Measurements from ENCODE around the gene PDZD7. TPM values are rescaled to one million over a fixed set of nuclear protein-coding genes. Genes with fewer than 3 reads are reported as not detected.
"Not testable (repeated sequence)": the region's sequence is repeated elsewhere in the genome, so short reads cannot be mapped to it uniquely, and the experiment has no call there.

Gene PDZD7
- total RNA-seq, 1 experiment from 2014 or later, result 0.74 TPM

DNA sequence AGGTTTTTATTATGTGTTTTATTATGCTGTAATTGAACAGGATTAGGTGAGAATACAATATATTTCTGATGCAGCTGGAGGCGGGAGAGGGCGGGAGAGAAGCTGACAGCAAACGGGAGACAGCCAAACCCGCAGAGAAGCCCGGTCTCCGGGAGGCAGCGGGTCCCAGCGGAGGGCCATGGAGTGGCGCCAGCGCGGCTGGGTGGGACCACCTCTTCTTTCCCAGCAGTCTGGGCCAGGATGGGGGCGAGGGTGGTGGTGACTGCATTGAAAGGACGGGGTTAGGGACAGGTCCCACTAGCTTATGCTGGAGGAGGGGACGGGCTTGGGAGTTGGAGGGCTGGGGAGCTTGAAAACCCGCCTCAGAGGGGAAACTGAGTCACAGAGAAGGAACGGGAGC is 16.3 kb upstream of the PDZD7 start:
- in situ Hi-C loops (cut with HindIII; ENCODE audit: low pct_unique_long_range_greater_than_20kb, low sequenced_read_pairs), result no loop called here
- DNase-seq (ENCODE audit: low read depth, low spot score), result no peak

GRCh38 chr10:101046332-101047238 is 15.7 kb upstream of the PDZD7 start:
- in situ Hi-C loops (cut with HindIII; ENCODE audit: low pct_unique_long_range_greater_than_20kb, low sequenced_read_pairs), result no loop called here
- no peak for DNase-seq (ENCODE audit: low read depth, low spot score)

DNA sequence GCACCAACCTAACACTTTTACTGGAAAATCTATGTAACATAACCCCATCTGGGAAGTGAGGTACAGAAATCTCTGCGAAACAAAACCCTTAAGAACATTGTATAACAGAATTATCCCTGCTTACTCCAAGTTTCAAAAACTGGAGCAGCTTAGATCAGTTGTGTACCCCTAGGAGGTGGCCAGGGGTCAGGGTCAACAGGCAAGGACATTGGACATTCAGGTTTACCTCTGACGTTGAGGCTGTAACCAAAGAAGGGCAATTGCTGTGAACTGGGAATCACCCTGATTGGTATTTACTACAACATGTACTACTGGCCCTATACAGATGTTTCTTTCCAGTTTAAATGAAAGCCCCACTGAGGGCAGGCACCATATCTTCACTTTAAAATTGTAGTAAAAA is 13.2 kb upstream of the PDZD7 start:
- DNase-seq (ENCODE audit: low read depth, low spot score), result no peak
- in situ Hi-C loops (cut with HindIII; ENCODE audit: low pct_unique_long_range_greater_than_20kb, low sequenced_read_pairs), result no loop called here

GRCh38 chr10:101043363-101043707 is 12.4 kb upstream of the PDZD7 start:
- in situ Hi-C loops (cut with HindIII; ENCODE audit: low pct_unique_long_range_greater_than_20kb, low sequenced_read_pairs), result no loop called here
- no peak for DNase-seq (ENCODE audit: low read depth, low spot score)

DNA sequence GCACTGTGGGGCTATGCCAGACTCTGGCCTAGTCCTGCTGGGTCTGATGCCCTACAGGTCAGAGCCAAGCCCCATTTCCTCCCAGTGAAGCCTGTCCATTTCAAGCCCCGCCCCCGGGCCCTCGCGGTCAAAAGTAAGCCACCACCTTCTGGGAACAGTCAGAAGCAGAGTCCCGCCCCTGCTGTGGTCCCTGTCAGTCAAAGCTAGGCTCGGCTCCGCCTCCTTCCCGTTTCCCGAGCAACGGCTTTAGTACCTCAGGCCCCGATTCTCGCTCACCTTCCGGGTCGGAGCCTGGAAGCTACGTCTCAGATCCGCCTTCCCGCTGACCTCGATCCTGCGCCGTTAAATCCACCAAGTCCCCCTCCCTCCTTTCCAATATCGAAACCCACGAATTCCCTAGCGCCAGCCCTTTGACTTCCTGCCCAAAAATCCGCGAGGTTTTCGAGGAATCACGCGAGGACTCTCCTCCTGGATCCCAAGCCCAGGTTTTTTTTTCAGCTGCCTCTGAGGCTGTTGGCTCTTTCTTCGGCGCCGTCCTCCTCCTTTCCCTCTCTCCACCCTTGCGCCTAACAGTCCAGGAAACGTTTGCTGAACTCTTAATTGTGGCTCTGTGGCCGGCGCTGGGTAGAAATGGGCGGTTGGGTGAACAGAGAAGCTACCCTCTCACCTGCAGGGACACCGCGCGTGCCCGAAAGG is 11.9 kb upstream of the PDZD7 start:
- in situ Hi-C loops (cut with HindIII; ENCODE audit: low pct_unique_long_range_greater_than_20kb, low sequenced_read_pairs), result no loop called here
- peak; percentile 96 for DNase-seq (ENCODE audit: low read depth, low spot score)

- in situ Hi-C loops (cut with HindIII; ENCODE audit: low pct_unique_long_range_greater_than_20kb, low sequenced_read_pairs), result no loop called here
- DNase-seq (ENCODE audit: low read depth, low spot score), result no peak
These were observed 11.2 kb upstream of the PDZD7 start for GRCh38 chr10:101042118-101042517.

DNA sequence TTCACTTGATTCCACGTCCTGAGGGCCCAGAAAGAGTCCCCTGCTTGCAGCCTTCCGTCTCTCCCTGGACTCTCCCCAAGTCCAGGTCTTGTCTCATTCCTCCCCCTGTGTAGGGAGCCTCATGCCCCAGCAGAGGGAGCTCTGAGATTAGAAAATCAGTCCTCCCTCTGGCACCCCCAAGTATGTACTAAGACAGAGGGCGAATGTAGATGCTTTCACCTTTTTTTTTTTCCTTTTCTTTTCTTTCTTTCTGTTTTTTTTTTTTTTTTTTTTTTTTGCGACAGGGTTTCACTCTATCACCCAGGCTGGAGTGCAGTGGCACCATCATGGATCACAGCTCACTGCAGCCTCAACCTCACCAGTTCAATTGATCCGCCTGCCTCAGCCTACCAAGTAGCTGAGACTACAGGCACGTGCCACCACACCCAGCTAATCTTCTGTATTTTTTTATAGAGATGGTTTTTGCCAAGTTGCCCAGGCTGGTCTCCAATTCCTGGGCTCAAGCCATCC is 10.4 kb upstream of the PDZD7 start:
- in situ Hi-C loops (cut with HindIII; ENCODE audit: low pct_unique_long_range_greater_than_20kb, low sequenced_read_pairs), result no loop called here
- peak; percentile 81 for DNase-seq (ENCODE audit: low read depth, low spot score)

DNA sequence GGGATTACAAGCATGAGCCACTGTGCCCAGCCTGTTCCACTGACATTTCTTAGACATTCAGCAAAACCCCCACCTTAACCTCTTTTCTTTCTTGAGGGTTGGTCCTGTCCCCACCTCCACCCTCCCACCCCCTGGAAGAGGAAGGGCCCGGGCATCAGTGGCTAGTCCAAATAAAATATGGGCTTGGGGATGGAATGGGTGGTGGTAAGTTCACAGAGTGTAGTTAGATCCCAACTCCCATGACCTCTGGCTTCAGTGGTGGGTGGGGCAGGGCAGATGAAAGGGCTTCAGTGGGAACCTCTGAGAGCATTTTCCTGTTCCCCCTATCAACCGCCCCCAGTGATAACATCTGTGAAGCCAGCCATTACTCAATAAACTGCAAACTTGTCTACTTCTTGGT is 9.9 kb upstream of the PDZD7 start:
- in situ Hi-C loops (cut with HindIII; ENCODE audit: low pct_unique_long_range_greater_than_20kb, low sequenced_read_pairs), result no loop called here
- DNase-seq (ENCODE audit: low read depth, low spot score), result no peak

- DNase-seq (ENCODE audit: low read depth, low spot score), result peak; percentile 86
- in situ Hi-C loops (cut with HindIII; ENCODE audit: low pct_unique_long_range_greater_than_20kb, low sequenced_read_pairs), result no loop called here
These were observed 9.1 kb upstream of the PDZD7 start for GRCh38 chr10:101040061-101040460.

DNA sequence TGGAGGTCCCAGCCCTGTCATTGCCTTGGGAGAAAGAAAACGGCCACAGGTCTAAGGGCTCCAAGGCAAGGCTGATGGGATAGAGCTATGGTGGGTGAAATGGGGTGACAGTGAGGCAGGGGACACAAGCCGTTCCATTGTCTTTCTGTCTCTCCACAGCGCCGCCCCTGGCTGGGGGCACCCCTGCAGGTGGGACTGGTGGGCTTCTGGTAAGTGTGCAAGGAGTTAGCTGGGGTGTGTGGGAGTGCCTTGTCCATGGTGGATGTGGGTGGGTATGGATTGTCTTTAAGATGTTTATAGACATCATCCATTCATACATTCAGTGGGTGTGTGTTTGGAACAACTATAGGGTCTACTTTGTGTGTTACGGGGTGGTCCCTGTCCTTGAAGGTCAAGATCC is 7.6 kb upstream of the PDZD7 start:
- no peak for DNase-seq (ENCODE audit: low read depth, low spot score)
- in situ Hi-C loops (cut with HindIII; ENCODE audit: low pct_unique_long_range_greater_than_20kb, low sequenced_read_pairs), result no loop called here

DNA sequence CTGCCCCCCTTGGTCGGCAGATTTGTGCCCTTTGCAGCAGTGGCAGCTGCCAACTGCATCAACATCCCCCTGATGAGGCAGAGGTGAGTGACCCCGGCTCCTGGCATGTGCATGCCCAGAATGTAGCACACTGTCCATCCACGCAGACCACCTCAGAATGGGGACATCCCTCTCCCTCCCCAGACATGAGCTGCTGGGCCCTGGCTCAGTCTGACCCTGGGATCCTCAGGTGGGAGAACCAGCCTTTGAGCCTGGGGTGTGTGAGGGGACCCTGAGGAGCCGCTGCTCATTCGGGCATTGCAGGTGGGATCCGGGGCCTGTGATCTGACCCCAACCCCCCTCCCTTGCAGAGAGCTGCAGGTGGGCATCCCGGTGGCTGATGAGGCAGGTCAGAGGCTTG is 5.8 kb upstream of the PDZD7 start:
- in situ Hi-C loops (cut with HindIII; ENCODE audit: low pct_unique_long_range_greater_than_20kb, low sequenced_read_pairs), result no loop called here
- DNase-seq (ENCODE audit: low read depth, low spot score), result no peak

DNA sequence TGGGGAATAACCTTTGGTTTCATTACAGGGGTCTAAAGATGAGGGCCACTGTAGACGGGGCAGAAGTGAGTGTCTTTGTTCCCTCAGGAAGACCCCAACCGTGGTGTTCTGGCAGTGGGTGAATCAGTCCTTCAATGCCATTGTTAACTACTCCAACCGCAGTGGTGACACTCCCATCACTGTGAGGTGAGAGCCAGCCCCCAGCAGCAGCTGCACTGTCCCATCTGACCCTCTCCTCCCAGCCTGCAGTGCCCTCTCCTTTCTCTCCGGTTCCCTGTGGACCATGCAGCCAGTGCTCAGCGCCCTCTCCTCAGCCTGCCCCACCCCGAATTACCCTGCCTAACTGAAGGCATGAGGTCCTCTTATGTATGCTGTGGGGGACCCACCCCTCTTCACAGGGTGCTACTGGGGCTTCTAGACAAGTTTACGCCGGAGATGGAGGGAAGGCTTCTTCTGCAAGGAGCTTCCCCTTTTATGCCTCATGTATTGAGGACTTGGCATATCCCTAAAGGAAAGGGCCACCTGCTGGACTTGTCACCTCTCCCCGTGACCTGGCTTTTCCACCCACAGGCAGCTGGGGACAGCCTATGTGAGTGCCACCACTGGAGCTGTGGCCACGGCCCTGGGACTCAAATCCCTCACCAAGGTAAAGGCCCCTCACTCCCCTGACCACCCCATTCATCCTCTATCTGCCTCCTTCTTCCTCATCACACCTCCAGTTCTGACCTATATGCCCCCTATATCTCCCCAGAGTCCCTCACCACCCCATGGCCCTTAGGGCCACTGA is 5.2 kb upstream of the PDZD7 start:
- in situ Hi-C loops (cut with HindIII; ENCODE audit: low pct_unique_long_range_greater_than_20kb, low sequenced_read_pairs), result no loop called here
- no peak for DNase-seq (ENCODE audit: low read depth, low spot score)

DNA sequence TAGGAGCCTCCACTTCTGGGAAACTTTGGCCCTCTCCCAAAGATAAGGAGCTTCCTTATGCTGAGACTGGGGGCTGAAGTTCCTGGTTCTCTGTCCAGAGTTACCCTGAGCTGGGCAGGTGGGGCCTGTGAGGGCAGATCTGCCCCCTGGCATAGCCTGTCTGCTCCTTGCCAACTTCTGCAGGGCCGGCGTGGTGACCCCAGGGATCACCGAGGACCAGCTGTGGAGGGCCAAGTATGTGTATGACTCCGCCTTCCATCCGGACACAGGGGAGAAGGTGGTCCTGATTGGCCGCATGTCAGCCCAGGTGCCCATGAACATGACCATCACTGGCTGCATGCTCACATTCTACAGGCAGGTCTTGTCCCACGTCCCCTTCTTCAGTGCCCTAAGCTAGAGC is 4.4 kb upstream of the PDZD7 start:
- in situ Hi-C loops (cut with HindIII; ENCODE audit: low pct_unique_long_range_greater_than_20kb, low sequenced_read_pairs), result no loop called here
- DNase-seq (ENCODE audit: low read depth, low spot score), result no peak

DNA sequence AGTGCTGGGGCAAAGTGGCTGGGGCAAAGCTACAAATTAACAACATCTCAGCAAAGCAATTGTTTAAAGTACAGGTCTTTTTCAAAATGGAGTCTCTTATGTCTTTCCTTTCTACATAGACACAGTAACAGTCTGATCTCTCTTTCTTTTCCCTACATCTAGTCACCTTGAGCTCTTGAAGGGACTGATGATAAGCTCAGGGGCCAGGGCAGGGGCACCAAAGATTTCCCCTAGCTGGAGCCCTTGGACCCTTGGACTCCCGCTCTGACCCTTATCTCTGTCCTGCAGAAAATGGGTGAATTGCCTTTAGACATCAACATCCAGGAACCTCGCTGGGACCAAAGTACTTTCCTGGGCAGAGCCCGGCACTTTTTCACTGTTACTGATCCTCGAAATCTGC is 3.5 kb upstream of the PDZD7 start:
- DNase-seq (ENCODE audit: low read depth, low spot score); in situ Hi-C loops (cut with HindIII; ENCODE audit: low pct_unique_long_range_greater_than_20kb, low sequenced_read_pairs): not testable (repeated sequence)

DNA sequence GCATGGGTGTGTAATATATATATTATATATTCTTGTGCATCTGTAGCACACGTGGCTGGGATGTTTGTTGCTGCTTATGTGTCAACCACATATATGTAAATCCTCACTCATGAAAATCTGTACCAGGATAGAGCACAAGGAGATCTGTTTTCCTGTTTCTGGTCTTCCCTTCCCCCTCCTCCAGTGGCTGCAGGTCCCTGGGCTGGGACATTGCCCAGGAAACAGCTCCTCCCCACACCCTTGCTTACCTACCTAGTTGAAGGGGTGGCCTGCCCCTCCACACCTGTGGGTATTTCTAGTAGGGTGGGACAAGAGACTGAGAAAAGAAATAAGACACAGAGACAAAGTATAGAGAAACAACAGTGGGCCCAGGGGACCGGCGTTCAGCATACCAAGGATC is 2.3 kb upstream of the PDZD7 start:
- in situ Hi-C loops (cut with HindIII; ENCODE audit: low pct_unique_long_range_greater_than_20kb, low sequenced_read_pairs), result no loop called here
- no peak for DNase-seq (ENCODE audit: low read depth, low spot score)

- in situ Hi-C loops (cut with HindIII; ENCODE audit: low pct_unique_long_range_greater_than_20kb, low sequenced_read_pairs), result no loop called here
- DNase-seq (ENCODE audit: low read depth, low spot score), result peak; percentile 42
These were observed 1.8 kb upstream of the PDZD7 start for GRCh38 chr10:101032637-101033224.

DNA sequence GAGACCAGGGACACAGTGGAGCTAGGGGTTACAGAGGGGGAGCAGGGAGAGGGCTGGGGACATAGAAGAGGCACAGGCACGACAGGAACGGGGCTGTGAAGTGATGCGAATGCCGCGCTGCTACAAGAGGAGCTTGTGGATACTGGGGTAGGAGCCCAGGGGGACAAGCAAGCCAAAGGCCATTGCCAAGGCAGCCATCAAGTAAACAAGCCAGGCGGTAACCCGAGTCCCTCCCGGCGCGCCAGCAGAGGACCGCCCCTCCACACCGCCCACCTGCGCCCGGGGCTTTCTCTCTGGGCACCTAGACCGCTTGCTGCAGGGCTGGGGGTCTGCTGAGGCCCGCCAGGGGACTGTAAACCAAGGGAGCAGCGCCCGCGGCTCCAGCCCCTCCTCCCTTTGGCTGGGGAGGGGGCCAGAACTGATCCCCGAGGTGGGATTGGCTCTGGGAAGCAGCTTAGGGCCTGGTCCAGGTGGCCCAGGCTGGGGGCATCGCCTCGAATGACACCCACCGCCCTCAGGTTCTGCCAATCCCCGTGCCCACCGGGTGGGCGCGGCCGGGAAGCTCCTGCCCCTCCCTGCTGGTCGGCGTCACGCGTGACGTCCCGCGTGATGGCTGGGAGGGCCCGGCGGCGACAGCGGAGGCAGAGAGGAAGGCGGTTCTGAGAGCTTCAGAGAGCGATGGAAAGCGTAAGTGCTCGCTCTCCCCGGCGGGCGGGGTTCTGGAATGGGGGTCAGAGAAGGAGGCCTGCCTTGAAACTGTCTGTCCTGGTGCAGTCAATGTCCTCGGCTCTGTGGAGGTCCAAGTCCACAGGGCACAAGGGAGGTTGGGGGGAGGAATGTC is 1.1 kb upstream of the PDZD7 start:
- DNase-seq (ENCODE audit: low read depth, low spot score), result peak; percentile 48
- in situ Hi-C loops (cut with HindIII; ENCODE audit: low pct_unique_long_range_greater_than_20kb, low sequenced_read_pairs), result no loop called here

Measured in SK-MEL-5 (cell line).